HG02588 (cell line): Measurements from ENCODE around the gene EBNA1BP2.
"Not testable (repeated sequence)": the region's sequence is repeated elsewhere in the genome, so short reads cannot be mapped to it uniquely, and the experiment has no call there.

Experiments used
- ATAC-seq: cut with Tn5 transposase; IDR thresholded peaks from one replicate; pipeline ENCODE4 v1.9.1; 2021; ENCODE audit warnings: mild to moderate bottlenecking, moderate library complexity; ENCODE audit not compliant: unreplicated experiment

Gene EBNA1BP2

GRCh38 chr1:43121256-43121900 is 50.7 kb downstream of the EBNA1BP2 start:
- no peak for ATAC-seq

- not testable (repeated sequence) for ATAC-seq
These were observed 52.0 kb downstream of the EBNA1BP2 start for GRCh38 chr1:43119928-43120586.
